Measurements from ENCODE around the gene PALD1.

Gene PALD1

GRCh38 chr10:70562036-70562755 lies 83.6 kb downstream of the PALD1 start:
- peak overlapping the region in 1 of 10 experiments; percentile 2; a peak in 1 of 20 replicates for H3K4me3 ChIP-seq
- H3K27ac ChIP-seq = peak overlapping the region in 8 of 11 experiments; percentile 44 to 75 (median 59); a peak in 15 of 22 replicates
- TF ChIP-seq Cebpa-rat (IDR thresholded peaks at IDR 0.05) = no peak
- H3K9ac ChIP-seq = peak overlapping the region in 8 of 11 experiments; percentile 20 to 61 (median 47); a peak in 12 of 22 replicates
- no peaks in the 10 kb centered on the region for H3K27me3 ChIP-seq
- no peaks in the 10 kb centered on the region for H3K9me3 ChIP-seq (replicated peaks in 1 of 11)
- peaks cover 0 to 69% (median 10%) of the 10 kb centered on the region in 11 experiments; a peak in 9 of 22 replicates for H4K20me1 ChIP-seq
- H3K36me3 ChIP-seq = peaks cover 0 to 29% (median 10%) of the 10 kb centered on the region in 11 experiments; a peak in 12 of 22 replicates
- peaks cover 49 to 100% (median 95%) of the 10 kb centered on the region in 10 experiments for H3K4me1 ChIP-seq
- H3K4me2 ChIP-seq = peak overlapping the region; percentile 47 to 94 (median 85)

GRCh38 chr10:70563230-70563629 lies 84.7 kb downstream of the PALD1 start:
- no peak overlapping the region for H3K4me3 ChIP-seq
- H3K4me2 ChIP-seq = peak overlapping the region in 9 of 11 experiments; percentile 74 to 94 (median 87); a peak in 18 of 22 replicates
- TF ChIP-seq Cebpa-rat (IDR thresholded peaks at IDR 0.05) = no peak
- H3K9ac ChIP-seq = peak overlapping the region in 3 of 11 experiments; percentile 25 to 53 (median 27); a peak in 3 of 22 replicates
- H3K27me3 ChIP-seq = no peaks in the 10 kb centered on the region
- peak overlapping the region in 7 of 11 experiments; percentile 8 to 75 (median 60); a peak in 13 of 22 replicates for H3K27ac ChIP-seq
- H3K9me3 ChIP-seq (replicated peaks in 1 of 11) = no peaks in the 10 kb centered on the region
- H3K36me3 ChIP-seq = peaks cover 0 to 33% (median 14%) of the 10 kb centered on the region in 11 experiments; a peak in 11 of 22 replicates
- peaks cover 0 to 65% (median 10%) of the 10 kb centered on the region in 11 experiments; a peak in 7 of 22 replicates for H4K20me1 ChIP-seq
- H3K4me1 ChIP-seq = peaks cover 49 to 96% (median 85%) of the 10 kb centered on the region in 10 experiments

GRCh38 chr10:70564113-70564725 lies 85.7 kb downstream of the PALD1 start:
- Histone ChIP-seq H3K9ac (peak overlapping the region in 3 of 11 experiments; percentile 7 to 56 (median 27); a peak in 4 of 22 replicates), H3K4me2 (peak overlapping the region; percentile 74 to 94 (median 85); a peak in 20 of 22 replicates), H3K27ac (peak overlapping the region in 6 of 11 experiments; percentile 53 to 75 (median 70); a peak in 7 of 22 replicates), H4K20me1 (peaks cover 0 to 62% (median 10%) of the 10 kb centered on the region in 11 experiments; a peak in 6 of 22 replicates), H3K27me3 (no peaks in the 10 kb centered on the region), H3K36me3 (peaks cover 0 to 40% (median 15%) of the 10 kb centered on the region in 11 experiments; a peak in 13 of 22 replicates), H3K9me3 (replicated peaks in 1 of 11) (no peaks in the 10 kb centered on the region), H3K4me3 (no peak overlapping the region), H3K4me1 (peaks cover 43 to 94% (median 83%) of the 10 kb centered on the region in 10 experiments)
- TF ChIP-seq Cebpa-rat (IDR thresholded peaks at IDR 0.05) = no peak

- Histone ChIP-seq H3K27me3 (no peaks in the 10 kb centered on the region), H3K4me3 (peak overlapping the region in 1 of 10 experiments; percentile 36; a peak in 1 of 20 replicates), H3K36me3 (peaks cover 0 to 47% (median 17%) of the 10 kb centered on the region in 11 experiments; a peak in 14 of 22 replicates), H3K9ac (peak overlapping the region in 9 of 11 experiments; percentile 24 to 67 (median 54); a peak in 12 of 22 replicates), H3K27ac (peak overlapping the region in 8 of 11 experiments; percentile 53 to 75 (median 70); a peak in 17 of 22 replicates), H4K20me1 (peaks cover 0 to 56% (median 8%) of the 10 kb centered on the region in 11 experiments; a peak in 6 of 22 replicates), H3K9me3 (replicated peaks in 1 of 11) (no peaks in the 10 kb centered on the region), H3K4me1 (peaks cover 39 to 91% (median 81%) of the 10 kb centered on the region in 10 experiments), H3K4me2 (peak overlapping the region; percentile 74 to 94 (median 85))
- no peak for TF ChIP-seq Cebpa-rat (IDR thresholded peaks at IDR 0.05)
Measured at GRCh38 chr10:70564901-70565351, 86.4 kb downstream of the PALD1 start.

GRCh38 chr10:70565556-70566514 lies 87.3 kb downstream of the PALD1 start:
- H3K9ac ChIP-seq = peak overlapping the region in 9 of 11 experiments; percentile 24 to 67 (median 54); a peak in 16 of 22 replicates
- H3K27ac ChIP-seq = peak overlapping the region in 9 of 11 experiments; percentile 10 to 75 (median 69); a peak in 17 of 22 replicates
- peaks cover 0 to 52% (median 17%) of the 10 kb centered on the region in 11 experiments; a peak in 14 of 22 replicates for H3K36me3 ChIP-seq

GRCh38 chr10:70566515-70567290 lies 88.1 kb downstream of the PALD1 start:
- peak overlapping the region in 5 of 11 experiments; percentile 8 to 67 (median 54); a peak in 6 of 22 replicates for H3K9ac ChIP-seq
- no peak for TF ChIP-seq Cebpa-rat (IDR thresholded peaks at IDR 0.05)
- no peaks in the 10 kb centered on the region for H3K9me3 ChIP-seq (replicated peaks in 1 of 11)
- H3K27me3 ChIP-seq = no peaks in the 10 kb centered on the region
- peak overlapping the region in 7 of 11 experiments; percentile 53 to 75 (median 71); a peak in 14 of 22 replicates for H3K27ac ChIP-seq
- H3K4me2 ChIP-seq = peak overlapping the region in 7 of 11 experiments; percentile 74 to 94 (median 87); a peak in 10 of 22 replicates
- H4K20me1 ChIP-seq = peaks cover 0 to 45% (median 0%) of the 10 kb centered on the region in 11 experiments; a peak in 6 of 22 replicates
- no peak overlapping the region for H3K4me3 ChIP-seq
- peaks cover 0 to 52% (median 17%) of the 10 kb centered on the region in 11 experiments; a peak in 14 of 22 replicates for H3K36me3 ChIP-seq
- H3K4me1 ChIP-seq = peaks cover 26 to 77% (median 63%) of the 10 kb centered on the region in 10 experiments

More at GRCh38 chr10:70565556-70566514, 87.3 kb downstream of the PALD1 start:
- H3K4me3 ChIP-seq = peak overlapping the region in 3 of 10 experiments; percentile 11 to 36 (median 16); a peak in 3 of 20 replicates
- H3K4me2 ChIP-seq = peak overlapping the region; percentile 74 to 94 (median 85)
- no peak for TF ChIP-seq Cebpa-rat (IDR thresholded peaks at IDR 0.05)
- peaks cover 35 to 82% (median 72%) of the 10 kb centered on the region in 10 experiments for H3K4me1 ChIP-seq
- H3K9me3 ChIP-seq (replicated peaks in 1 of 11) = no peaks in the 10 kb centered on the region
- peaks cover 0 to 49% (median 0%) of the 10 kb centered on the region in 11 experiments; a peak in 6 of 22 replicates for H4K20me1 ChIP-seq
- no peaks in the 10 kb centered on the region for H3K27me3 ChIP-seq

GRCh38 chr10:70567603-70568002 lies 89.0 kb downstream of the PALD1 start:
- Histone ChIP-seq H3K9me3 (replicated peaks in 1 of 11) (no peaks in the 10 kb centered on the region), H3K9ac (no peak overlapping the region), H3K36me3 (peaks cover 0 to 52% (median 17%) of the 10 kb centered on the region in 11 experiments; a peak in 14 of 22 replicates)

More at GRCh38 chr10:70567603-70568002, 89.0 kb downstream of the PALD1 start:
- H3K4me2 ChIP-seq = no peak overlapping the region
- no peak overlapping the region for H3K4me3 ChIP-seq
- H4K20me1 ChIP-seq = peaks cover 0 to 39% (median 0%) of the 10 kb centered on the region in 11 experiments; a peak in 3 of 22 replicates
- 0 out of 22 replicates have a peak overlapping the region, but pooled peaks of 1 of the 11 experiments have one; percentile 75 for H3K27ac ChIP-seq
- peaks cover 17 to 69% (median 54%) of the 10 kb centered on the region in 10 experiments for H3K4me1 ChIP-seq
- no peak for TF ChIP-seq Cebpa-rat (IDR thresholded peaks at IDR 0.05)
- H3K27me3 ChIP-seq = no peaks in the 10 kb centered on the region
